Measurements from ENCODE around the gene GABRD. TPM values are rescaled to one million over a fixed set of nuclear protein-coding genes. Genes with fewer than 3 reads are reported as not detected.
"Not testable (repeated sequence)": the region's sequence is repeated elsewhere in the genome, so short reads cannot be mapped to it uniquely, and the experiment has no call there.

The GABRD gene, protein sequence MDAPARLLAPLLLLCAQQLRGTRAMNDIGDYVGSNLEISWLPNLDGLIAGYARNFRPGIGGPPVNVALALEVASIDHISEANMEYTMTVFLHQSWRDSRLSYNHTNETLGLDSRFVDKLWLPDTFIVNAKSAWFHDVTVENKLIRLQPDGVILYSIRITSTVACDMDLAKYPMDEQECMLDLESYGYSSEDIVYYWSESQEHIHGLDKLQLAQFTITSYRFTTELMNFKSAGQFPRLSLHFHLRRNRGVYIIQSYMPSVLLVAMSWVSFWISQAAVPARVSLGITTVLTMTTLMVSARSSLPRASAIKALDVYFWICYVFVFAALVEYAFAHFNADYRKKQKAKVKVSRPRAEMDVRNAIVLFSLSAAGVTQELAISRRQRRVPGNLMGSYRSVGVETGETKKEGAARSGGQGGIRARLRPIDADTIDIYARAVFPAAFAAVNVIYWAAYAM
- total RNA-seq (2014; rRNA removed; shearing (Covaris generic)): 1.3 TPM in 1 of 2 replicates, not detected in the other

DNA sequence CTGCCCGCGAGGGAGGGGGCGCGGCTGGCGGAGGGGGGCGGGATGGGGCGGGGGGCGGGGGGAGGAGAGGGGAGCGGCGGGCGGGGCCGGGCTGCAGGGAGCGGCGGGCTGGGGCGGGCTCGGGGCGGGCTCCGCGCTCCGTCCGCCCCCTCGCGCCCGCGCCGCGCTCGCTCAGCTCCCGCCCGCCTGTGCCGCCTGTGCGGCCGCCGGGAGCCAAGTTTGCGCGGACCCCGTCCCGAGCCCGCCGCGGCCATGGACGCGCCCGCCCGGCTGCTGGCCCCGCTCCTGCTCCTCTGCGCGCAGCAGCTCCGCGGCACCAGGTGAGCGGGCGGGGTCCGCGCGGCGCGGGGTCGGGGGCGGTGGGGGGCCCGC lies at the start of gene GABRD:
TSS of gene GABRD (plus strand) at position 174 of the 372 bp plus-strand sequence. CDS start at position 253, 79 bp downstream.
- DNase-seq (ENCODE audit: low read depth): no peak

DNA sequence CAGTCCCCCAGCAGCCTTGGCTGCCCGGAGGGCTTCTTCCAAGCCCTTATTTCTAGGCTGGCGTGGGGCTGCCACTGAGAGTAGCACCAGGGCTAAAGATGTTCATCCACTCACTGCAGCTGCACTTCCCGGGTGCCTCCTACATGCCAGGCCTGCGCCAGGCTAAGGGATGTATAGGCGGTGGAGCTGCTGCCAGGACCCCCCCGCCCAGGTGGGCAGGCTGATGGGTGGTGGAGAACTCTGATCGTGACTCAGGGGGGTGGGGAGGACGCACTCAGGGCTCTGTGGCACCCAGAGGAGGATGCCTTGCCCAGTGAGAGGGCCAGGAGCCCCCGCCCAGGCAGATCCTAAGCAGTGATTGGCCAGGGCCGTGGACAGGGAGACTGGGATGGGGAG lies 49.6 kb upstream of the GABRD start:
- DNase-seq (ENCODE audit: low read depth): no peak

DNA sequence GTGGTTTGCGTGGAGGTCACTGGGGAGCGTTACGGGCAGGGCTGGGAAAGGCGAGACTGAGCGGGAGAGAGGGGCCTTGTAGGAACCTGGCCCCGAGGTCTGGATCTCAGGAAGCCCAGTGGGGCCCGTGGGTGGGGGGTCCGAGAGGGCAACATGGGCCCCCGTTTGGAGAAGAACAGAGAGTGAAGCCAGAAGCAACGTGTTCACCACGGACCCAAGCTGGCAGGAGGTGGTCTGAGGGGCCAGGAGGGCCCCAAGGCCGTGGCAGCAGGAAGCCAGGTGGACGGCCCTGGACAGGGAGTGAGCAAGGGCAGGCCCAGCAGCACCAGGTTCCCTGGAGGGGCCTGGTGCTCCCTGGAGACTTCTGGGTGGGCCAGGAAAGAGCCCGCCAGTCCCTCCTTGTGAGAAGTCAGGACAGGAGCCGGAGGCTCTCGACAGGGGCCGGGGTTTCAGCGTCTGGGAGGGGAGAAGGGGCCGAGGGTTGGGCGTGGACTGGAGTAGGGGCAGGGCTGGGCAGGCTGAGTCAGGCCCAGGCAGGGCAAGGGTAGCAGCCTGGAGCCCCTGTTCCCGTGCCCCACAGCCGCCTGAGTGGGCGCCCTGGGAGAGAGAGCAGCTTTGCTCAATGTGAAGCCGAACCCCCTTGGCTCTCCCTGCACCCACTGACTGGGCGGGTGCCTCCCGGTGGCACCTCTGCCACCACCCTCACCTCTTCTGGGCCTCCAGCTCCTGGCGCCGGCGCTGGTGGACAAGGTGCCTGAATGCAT lies 49.0 kb upstream of the GABRD start:
- DNase-seq (ENCODE audit: low read depth): no peak

DNA sequence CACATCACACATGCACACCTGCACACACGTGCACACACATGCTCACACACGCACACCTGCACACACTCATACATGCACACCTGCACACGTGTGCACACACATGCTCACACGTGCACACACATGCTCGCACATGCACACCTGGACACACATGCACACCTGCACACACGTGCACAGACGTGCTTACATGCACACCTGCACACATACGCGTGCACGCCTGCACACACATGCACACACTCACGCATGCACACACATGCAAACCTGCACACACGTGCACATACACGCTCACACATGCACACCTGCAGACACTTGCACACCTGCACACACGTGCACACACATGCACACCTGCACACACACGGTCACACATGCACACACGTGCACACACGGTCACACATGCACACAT lies 48.1 kb upstream of the GABRD start:
- no peak for DNase-seq (ENCODE audit: low read depth)

DNA sequence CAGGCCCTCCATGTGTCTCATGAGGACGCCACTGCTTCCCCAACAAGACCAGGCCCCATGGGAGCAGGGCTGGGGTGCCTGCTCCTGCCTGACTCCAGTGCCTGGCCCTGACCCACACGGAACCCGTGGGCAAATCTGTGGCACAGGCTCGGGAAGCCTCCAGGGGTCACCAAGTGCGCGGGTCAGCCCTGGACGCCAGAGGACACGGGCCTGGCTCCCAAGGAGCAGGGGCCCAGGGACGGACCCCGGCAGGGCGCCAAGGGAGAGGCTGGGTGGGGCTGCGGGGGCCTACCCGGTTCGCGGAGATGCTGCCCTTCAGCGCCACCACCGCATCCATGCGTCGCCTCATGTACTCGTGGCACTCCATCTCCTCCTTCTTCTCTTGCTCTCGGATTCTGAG lies 47.5 kb upstream of the GABRD start:
- DNase-seq (ENCODE audit: low read depth): no peak

DNA sequence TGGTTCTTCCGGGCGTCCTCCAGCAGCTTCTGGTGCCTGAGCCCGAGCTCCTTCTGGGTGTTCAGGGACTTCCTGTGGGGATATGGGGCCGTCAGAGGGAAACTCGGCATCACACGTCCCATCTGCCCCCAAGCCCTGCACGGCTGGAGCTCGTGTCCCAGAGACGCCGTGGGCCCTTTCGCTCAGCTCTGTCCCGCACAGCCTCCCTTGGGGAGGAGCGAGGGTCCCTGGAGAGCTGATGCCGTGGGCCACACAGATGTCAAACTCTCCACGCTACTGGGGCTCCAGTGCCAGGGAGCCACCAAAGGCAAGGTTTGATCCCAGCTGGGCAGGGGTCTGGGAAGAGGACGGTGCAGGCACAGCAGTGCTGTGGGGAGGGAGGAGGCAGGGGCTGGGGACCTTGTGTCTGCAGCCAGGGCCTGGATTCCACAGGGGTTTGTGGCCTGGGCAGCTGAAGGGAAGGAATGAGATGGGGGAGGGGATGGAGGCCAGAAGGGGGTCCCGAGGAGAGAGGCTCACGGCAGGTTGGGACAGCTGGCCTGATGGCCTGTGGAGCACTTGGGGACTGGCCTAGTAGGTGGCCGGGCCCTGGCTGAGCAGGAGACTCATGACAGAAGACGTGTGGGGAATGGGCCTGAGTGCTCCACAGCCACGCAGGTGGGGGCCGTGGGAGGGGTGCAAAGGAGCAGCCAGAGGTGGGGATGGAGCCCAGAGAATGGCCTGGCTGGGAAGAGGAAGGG lies 46.0 kb upstream of the GABRD start:
- DNase-seq (ENCODE audit: low read depth): no peak

DNA sequence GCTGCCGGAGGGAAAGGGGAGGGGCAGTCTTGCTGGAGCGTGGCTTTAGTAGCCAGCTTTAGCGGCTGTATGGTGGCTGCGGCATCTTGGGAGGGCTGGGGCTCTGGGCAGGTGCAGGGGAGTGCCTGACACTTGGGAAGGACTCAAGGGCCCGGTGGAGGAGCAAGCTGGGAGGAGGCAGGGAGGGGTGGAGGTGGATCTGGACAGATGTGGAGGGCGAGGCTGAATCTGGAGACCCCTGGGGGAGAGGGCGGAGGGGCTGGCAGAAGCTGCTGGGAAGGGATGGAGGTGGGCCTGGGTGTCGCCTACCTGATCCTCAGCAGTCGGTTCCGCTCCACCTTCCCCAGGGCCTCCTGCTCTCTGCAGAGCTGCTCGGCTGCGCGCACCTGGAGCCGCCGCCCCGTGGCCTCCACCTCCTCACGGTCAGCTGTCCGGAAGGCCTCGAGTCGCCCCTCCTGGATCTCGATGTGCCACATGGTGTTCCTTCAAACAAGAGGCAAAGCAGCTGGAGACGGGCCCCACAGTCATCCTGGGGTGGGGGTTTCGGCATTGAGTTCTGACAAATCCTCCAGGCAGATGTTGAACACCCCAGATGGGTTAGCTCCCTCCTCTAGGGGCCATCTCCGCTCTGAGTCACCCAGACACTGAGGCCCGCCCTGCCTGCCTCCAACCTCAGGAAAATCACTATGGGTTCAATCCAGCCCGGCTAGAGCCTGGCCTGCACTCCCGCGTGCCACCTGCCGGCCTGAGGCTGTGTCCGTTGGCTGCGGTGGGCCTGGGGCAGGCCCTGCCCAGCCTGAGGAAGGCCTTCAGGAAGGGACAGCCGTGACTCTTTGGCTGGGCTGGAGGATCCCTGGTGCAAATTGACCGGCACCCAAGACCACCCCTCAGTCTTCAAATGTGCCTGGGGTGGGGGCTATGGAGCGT lies 45.2 kb upstream of the GABRD start:
- peak; percentile 25 for DNase-seq (ENCODE audit: low read depth)

DNA sequence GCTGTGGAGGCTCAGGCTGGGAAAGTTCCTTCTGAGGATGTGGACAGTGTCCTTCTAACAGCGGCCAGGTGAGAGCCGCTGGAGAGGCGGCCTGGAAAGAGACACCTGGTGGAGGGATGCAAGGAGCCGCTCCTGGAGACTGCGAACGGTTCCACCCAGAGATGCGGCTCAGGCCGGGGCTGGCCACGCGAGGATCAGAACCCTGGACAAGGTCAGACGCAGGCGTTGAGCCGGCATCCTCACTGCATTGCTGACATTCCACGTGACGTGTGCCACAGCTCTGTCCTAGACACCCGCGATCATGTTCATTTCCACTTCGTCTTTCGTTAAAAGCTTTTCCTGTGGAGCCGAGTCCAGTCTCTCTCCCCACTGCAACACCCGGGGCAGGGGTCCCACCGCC lies 44.3 kb upstream of the GABRD start:
- DNase-seq (ENCODE audit: low read depth): no peak

DNA sequence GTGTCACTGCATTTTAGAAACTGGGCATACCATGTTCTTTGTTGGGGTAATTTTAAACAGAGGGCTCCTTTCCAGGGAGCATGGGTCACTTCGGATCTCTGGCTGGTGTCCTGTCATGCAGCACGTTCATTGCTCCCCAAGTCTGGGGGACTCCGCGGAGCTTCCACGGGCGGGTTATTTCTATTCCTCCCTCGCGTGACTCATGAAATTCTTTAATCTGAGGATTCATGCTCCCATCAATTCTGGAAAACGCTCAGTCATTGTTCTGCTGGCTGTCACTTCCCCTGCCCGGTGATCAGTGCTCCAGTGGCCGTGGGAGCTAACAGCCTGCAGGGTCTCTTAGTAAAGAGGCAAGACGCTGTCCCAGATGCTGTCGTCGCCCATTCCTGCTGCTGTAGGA lies 43.6 kb upstream of the GABRD start:
- no peak for DNase-seq (ENCODE audit: low read depth)

DNA sequence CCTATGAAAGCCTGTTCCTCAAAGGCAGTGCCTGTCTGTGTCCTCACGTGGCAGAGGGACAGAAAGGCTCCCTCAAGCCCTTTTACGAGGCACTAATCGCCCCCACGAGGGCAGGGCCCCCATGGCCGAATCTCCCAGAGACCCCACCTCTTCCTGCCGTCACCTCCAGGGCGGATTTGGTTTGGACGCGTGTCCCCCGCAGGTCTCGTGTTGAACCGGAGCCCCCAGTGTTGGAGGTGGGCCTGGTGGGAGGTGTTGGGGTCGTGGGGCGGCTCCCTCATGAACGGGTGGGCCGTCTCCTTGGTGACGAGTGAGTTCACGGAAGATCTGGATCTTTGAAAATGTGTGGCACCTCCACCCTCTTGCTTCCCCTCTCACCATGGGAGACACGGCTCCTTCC lies 43.1 kb upstream of the GABRD start:
- DNase-seq (ENCODE audit: low read depth): no peak

DNA sequence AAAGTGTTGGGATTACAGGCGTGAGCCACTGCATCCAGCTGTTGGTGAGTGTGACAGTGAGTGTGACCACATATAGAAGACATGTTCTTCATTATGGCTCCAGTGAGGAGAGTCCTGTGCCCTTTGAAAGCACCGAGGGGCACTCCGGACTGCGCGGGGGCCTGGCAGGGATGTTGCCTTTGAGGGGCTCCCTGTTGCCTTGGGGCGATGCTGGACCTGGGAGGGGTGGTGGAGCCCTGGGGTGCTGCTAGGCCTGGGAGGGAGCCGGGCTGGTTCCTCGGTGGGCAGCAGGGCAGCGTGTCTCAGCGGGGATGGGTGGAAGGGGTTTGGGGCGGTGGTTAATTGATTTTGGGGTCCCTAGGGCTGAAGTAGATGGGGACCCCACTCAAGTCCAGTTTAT lies 41.0 kb upstream of the GABRD start:
- no peak for DNase-seq (ENCODE audit: low read depth)

DNA sequence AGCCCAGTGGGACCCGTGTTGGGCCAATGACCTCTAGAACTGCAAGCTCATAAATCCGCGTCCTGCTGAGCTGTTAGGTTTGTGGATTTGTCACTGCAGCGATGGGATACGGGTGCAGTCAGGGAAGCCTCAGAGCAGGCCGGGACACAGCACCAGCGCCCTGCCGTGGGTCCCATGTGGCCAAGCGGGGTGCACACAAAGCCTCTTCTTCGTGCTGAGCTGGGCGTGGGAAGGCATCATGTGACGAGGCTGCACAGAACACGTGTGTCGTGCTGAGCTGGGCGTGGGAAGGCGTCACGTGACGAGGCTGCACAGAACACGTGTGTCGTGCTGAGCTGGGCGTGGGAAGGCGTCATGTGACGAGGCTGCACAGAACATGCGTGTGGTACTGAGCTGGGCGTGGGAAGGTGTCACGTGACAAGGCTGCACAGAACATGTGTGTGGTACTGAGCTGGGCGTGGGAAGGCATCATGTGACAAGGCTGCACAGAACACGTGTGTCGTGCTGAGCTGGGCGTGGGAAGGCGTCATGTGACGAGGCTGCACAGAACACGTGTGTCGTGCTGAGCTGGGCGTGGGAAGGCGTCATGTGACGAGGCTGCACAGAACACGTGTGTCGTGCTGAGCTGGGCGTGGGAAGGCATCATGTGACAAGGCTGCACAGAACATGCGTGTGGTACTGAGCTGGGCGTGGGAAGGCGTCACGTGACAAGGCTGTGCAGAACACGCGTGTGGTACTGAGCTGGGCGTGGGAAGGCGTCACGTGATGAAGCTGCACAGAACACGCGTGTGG lies 40.3 kb upstream of the GABRD start:
- DNase-seq (ENCODE audit: low read depth): not testable (repeated sequence)

DNA sequence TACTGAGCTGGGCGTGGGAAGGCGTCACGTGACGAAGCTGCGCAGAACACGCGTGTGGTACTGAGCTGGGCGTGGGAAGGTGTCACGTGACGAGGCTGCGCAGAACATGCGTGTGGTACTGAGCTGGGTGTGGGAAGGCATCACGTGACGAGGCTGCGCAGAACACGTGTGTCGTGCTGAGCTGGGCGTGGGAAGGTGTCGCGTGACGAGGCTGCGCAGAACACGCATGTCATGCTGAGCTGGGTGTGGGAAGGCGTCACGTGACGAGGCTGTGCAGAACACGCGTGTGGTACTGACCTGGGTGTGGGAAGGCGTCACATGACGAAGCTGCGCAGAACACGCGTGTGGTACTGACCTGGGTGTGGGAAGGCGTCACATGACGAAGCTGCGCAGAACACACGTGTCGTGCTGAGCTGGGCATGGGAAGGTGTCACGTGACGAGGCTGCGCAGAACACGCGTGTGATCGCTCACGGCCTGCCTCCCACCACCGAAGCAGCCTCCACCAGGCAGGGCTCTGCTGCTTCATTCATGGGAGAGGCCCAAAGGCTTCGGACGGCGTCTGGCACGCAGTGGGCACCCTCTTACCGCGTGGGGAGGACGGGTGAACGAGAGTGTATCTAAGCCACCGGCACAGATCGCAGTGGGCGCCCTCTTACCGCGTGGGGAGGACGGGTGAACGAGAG lies 39.5 kb upstream of the GABRD start:
- no peak for DNase-seq (ENCODE audit: low read depth)

DNA sequence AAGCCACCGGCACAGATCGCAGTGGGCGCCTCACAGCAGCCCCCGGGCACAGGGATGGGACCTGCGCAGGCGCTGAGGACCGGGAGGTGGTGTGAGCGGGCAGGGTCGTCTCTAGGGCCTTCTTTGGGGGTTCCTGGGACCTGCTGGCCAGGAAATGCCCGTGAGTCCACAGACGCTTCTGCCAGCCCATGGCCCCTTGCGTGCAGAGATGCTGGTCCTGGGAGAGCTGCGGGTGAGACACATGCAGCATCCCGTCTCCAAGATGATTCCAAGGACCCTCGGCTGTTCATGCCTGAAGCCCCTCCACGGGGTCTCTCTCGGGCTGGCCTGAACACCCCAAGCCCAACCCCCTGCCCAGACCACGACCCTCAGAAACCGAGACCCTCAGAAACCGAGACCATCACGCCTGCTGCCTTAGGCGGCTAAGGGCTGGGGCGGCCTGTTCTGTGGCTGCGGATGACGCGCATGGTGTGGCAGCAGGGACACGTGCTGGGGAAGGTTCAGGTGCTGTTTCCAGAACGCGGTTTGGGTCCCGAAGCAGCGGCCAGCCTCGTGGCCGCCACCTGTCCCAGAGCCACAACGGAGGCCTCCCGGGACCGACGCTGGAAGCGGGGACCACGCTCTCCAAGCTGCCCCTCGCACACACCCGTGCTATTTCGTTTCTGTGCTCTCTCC lies 38.5 kb upstream of the GABRD start:
- DNase-seq (ENCODE audit: low read depth): no peak

DNA sequence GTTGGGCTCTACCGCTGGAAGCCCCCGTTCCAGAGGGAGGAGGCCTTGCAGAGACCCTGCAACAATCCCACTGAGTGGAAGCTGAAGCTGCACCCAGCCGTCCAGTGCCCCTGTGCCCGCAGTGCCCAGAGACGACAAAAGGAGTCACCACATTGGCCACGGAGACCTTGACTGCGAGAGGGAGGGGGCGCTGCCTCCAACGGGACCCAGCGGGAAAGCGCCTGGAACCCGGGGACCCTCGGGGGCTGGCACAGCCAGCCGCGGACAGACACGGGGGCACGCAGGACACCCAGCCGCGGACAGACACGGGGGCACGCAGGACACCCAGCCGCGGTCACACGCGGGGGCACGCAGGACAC lies 38.0 kb upstream of the GABRD start:
- no peak for DNase-seq (ENCODE audit: low read depth)

DNA sequence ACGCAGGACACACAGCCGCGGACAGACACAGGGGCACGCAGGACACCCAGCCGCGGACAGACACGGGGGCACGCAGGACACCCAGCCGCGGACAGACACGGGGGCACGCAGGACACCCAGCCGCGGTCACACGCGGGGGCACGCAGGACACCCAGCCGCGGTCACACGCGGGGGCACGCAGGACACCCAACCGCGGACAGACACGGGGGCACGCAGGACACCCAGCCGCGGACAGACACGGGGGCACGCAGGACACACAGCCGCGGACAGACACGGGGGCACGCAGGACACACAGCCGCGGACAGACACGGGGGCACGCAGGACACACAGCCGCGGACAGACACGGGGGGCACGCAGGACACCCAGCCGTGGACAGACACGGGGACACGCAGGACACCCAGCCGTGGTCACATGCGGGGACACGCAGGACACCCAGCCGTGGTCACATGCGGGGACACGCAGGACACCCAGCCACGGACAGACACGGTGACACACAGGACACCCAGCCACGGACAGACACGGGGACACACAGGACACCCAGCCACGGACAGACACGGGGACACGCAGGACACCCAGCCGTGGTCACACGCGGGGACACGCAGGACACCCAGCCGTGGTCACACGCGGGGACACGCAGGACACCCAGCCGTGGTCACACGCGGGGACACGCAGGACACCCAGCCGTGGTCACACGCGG lies 37.4 kb upstream of the GABRD start:
- DNase-seq (ENCODE audit: low read depth): not testable (repeated sequence)

DNA sequence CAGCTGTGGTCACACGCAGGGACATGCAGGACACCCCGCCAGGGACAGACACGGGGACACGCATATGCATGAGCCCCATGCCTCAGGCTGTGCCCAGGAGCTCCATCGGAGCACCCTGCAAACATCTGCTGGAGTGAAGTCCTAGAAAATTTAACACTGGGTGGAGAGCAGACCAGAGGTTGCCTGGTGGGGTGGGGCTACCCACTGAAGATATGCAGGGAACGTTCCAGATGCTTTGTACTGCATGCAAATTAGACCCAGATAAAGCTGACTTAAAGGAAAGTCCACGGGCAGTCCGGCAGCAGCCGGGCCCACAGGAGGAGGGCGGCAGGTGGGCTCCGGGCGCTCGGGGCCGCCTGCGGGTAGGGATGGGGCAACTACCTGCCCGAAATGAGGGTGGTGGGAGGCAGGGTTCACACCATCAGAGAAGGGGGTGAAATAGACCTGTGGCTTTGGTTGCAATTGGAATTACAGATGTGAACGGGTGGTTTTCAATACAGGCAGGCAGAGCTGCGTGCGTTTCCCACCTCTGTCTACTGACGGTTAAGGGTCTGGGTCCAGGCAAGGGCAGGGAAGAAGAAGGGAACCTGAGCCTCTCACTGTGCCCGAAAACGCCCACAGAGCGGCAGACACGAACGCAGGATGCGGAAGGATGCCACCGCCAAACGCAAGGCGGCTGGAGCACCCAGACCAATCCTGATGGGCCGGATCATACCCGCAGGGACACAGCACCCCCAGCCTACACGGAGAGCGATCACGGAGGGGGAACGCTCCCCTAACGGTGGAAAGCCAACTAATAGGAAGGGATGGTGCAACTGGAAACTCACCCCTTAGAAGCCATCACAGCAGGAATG lies 36.5 kb upstream of the GABRD start:
- no peak for DNase-seq (ENCODE audit: low read depth)

DNA sequence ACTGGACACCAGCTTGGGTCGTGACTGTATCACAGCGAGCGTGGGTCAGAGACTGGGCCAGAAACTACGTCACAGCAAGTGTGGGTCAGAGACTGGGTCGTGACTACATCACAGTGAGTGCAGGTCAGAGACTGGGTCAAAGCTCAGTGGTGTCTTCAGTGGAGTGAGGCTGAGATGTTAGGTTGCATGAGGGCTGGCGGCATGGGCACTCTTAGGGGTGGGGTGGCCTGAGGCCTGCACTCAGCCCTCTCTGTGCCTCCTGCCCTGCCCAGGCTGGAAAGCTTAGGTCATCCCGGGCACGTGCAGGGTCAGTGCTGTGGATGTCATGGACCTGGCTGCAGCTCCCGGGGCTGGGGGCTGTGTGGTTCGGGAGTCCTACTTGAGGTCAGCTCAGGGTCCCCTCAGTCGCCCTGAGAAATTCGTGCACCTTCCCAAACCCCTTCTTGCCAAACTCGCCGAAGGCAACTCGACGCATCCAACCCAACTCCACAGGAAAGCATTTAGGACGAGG lies 34.5 kb upstream of the GABRD start:
- no peak for DNase-seq (ENCODE audit: low read depth)

Measured in RPMI7951 (cell line).